Fibroblast of skin of back (primary cell): ENCODE results near the gene LRP2BP.
"Not testable (repeated sequence)": the region's sequence is repeated elsewhere in the genome, so short reads cannot be mapped to it uniquely, and the experiment has no call there.

ENCODE experiments used
- DNase-seq: peaks from one replicate; pipeline ENCODE4 v3.0.0-alpha.2; 2013

Gene LRP2BP

DNA sequence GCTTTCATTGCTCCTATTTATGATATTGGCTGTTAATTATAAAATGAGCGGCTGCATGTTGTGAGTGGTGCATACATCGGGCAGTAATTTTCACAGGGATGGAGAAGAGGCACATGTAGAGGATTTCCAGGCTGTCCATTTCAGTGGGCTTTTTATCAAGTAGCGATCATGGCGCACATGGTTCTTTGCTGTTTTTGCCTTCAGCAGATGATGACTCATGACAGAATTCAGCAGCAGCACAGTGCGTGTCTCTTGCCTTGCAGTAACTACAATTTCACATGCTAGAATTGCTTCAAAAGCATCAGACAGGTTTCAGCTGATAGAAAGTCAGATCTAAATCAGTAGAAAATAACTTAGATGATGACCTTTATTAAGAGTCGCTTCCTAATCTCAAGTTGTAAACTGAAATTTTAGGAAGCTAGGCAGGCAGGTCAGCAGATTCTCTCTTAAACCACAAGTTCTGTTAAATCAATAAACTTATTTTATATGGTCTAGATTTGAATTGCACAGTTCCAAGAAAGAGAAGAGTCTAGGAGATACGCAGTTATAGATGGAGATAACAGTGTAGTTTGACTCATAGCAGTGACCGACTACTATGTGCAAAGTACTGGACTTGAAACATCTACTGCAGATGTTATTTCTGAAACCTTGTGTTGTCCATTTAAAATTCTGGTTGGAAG lies 35.8 kb downstream of the LRP2BP start:
- peak; percentile 78 for DNase-seq

DNA sequence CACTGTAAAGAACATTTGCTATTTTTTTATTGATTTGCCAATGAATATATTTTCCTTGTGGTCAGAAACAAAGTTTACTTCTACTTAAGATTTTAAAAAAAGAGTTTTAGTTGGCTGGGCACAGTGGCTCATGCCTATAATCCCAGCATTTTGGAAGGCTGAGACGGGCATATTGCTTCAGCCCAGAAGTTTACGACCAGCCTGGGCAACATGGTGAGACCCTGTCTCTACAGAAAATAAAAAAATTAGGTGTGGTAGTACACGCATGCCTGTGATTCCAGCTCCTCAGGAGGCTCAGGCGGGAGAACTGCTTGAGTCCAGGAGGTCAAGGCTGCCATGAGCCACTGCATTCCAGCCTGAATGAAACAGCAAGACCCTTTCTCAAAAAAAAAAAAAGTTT lies 36.8 kb downstream of the LRP2BP start:
- DNase-seq: peak; percentile 77

DNA sequence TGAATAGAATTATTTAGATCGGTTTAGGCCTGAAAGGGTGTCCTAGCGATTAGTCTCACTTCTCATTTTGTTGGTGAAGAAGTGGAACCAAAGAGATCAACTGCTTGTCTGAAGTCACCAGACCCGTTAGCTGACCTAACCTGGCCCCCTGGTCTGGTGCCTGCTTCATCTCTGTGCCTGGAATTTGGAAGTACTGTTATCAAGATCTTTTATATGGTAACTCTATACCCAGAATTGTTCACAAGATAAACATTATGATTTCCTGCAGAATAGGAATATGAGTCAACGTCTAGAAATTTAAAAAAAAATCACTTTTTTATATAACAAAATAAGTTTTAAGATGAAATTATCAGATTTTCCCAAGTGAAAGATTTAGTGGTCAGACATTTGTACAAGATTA lies 37.2 kb downstream of the LRP2BP start:
- DNase-seq: peak; percentile 85

DNA sequence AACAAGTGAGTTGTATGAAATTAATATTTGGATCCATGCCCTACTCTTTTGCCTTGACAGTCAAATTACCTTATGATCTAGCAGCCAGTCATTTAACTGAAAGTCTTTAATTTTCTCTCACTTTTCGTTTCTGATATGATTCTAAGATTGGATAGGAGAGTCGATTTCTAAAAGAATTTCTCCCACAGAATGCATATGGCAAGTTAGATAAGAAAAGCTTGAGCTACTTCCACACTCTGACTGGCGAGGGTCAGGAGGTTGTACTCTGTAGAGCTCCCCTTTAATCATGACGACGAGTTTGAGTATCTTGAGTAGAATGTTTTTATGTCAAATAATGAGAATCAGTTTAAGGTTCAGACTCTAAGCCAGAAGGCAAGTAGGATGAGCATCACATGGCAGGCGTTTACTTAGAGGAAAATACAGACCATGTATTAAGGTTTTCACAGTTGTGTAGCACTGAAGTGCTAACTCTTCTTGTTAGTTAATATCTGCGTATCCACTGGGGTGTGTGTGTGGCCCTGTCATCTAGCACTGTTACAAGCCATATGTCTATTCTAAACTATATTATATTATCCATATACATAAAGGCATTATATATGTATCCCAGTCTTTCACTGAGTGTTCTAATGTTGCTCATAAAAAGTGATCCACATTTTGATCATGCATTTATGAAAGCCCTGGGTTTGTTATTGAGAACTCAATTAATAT lies 37.8 kb downstream of the LRP2BP start:
- no peak for DNase-seq

DNA sequence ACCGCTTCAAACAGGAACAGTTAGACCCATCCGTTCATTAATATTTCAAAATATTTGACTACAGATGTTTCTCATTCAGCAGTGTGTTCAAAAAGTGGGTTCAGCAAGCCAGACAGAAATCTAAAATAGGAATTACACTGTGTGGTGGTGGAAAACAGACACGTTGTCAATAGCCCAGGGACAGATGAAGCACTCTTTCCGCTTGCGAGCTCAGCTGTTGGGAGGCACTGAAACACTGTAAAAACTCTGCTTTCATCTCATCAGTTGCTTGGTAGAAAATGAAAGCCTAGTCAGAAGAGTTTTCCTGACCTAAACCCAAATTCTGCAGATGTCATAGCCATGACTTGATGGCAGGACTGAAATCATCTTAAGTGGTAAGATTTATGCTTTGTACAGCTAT lies 38.5 kb downstream of the LRP2BP start:
- DNase-seq: peak; percentile 49

DNA sequence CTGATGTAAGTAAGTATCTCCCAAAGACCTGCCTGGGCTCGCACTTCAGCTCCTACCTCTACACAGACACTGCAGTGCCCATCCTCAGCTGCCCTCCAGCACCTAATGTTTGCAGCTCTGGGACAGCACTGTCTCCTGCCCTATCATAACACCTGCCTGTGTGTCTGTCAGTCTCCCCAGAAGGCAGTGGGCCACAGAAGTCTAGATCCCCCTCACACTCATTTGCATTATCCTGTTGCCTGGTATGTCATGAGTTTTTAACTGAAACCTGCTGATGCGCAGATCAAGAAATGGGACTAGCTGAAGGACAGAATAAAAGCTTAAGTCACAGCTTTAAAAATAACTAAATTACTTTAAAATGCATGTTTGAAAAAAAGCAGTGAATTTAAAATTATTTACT lies 43.0 kb downstream of the LRP2BP start:
- DNase-seq: no peak

DNA sequence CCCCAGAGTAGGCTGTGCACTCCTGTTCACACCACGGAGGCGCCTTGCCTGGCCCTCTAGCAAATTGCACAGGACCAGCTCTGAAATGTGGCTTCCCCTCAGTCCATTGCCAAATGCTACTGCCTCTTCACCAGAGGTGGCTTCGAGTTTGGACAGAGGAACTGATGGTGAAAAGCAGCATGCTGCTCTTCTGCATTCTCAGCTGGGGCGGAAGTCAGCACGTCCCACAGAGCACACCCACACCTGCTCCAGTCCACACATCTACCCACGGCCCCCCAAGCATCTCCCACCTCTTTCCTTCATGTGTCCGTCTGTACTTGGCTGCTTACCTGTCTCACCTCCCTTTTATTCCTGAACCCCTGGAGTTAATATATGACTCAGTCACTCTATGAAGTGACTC lies 43.5 kb downstream of the LRP2BP start:
- no peak for DNase-seq

DNA sequence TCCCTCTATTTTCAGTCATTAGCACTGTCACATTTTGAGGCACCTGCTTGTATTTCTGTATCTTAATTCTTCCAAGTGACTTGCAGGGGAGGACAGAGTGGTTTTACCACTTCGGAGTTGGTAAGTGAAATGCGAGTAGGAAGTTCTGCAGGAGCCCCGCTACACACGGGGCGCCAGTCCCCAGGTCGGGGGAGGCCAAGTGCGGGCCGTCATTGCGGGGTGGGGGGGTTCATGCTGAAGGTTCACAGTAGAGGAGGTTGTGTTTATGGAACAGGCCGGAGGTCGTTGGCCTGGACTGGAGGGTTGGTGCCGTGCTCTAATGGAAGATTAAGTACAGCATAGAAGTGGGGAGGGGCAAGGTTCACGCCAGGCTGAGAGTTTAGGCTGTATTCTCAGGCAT lies 44.0 kb downstream of the LRP2BP start:
- no peak for DNase-seq

DNA sequence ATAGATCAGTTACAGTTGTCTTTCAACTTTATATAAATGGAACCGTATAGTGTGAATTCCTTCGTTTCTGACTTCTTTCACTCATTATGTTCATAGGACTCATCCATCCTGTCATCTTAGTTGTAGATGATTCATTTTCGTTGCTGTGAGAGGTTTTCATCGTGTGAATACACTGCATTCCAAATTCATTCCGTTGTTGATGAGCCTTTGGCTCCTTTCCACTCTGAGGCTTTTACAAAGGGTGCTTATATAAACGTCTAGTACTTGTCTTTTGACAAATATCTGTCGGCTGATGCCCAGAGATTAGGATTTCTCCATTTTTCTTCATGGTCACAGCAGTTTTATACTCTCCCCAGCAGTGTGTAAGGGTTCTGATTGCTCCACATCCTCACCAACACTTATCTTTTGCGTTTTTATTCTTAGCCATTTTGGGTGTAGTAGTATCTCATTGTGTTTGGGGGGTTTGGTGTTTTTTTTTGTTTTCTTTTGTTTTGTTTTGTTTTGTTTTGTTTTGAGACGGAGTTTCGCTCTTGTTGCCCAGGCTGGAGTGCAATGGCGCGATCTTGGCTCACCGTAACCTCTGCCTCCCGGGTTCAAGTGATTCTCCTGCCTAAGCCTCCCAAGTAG lies 48.6 kb downstream of the LRP2BP start:
- DNase-seq: peak; percentile 86

DNA sequence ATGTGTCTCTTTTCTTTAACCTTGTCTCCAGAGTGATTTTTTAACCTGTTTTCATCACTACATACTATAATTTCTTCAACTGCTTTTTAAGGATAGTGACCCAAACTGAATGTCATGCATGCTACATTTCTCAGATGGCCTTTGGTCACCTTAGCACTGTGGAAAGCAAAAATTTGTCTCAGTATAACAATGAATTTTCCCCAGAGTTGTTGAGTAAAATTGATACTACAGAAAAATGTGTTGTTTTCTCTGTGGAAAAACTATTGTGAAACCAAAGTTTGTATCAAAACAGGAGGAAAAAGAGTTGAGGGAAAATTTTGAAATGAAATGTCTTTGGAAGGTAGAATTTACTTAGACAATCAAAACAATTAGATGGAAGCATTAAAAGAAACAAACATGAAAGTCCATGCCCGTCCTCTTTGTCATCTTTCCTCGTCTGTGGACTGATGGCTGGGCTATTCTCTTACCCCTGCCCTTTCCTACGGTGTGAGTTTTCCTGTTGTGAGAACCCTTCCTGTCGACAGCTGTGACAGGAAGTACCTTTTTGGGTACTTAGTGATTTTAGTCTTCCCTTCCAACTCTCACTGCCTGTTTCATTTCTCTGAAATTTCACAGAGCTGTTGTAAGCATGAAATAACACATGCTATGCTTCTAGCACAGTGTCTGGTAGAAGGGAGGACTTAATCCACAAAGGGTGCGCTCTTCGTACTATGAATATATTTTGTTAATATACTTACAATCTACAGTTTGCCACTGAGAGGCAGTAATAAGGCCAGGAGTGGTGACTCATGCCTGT lies 50.8 kb downstream of the LRP2BP start:
- peak; percentile 17 for DNase-seq

DNA sequence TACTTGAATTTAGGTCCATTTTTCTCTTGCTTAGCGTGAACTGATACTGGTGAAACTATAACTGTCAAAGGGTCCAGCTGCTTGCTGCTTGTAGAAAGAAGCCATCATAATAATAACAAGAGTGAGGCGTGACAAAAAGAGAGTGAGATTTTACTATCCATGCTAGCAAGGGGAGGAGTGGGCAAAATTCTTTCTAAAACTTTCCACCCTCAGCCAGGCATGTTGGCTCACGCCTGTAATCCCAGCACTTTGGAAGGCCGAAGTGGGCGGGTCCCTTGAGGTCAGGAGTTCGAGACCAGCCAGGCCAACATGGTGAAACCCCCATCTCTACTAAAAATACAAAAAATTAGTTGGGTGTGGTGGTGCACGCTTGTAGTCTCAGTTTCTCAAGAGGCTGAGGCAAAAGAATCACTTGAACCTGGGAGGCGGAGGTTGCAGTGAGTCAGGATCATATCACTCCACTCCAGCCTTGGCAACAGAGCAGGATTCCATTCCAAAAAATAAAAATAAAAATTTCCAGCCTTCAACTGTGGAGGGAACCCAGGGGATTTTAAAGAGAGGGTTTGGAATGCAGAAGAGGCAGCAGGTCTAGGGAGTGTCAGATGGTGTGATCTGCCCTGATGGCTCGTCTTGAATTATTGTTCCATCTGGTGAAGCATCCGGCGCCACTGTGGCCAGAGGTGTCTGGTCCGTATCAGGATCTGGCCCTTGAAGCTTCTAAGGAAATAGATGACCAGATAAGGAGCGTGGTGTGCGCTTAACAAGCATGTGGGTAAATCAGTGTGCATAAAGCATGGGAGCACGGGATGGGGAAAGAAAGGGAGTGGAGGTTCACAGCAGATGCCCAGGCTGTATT lies 51.8 kb downstream of the LRP2BP start:
- DNase-seq: peak; percentile 83

DNA sequence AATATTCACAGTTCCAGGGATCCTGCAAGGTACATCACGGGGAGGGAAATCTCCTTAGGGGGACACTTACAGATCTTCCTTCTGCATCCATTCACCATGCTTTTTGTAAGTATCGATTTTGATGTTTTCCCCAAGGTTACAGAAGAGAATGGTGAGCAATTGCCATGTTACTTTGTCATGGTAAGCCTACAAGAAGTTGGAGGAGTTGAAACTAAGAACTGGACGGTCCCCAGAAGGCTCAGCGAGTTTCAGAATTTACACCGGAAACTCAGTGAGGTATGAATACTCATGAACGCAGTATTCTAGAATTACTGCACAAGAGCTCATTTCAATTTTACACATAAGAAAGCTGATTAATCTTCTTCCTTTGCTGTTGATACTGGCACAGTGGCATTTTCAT lies 53.9 kb downstream of the LRP2BP start:
- DNase-seq: no peak

DNA sequence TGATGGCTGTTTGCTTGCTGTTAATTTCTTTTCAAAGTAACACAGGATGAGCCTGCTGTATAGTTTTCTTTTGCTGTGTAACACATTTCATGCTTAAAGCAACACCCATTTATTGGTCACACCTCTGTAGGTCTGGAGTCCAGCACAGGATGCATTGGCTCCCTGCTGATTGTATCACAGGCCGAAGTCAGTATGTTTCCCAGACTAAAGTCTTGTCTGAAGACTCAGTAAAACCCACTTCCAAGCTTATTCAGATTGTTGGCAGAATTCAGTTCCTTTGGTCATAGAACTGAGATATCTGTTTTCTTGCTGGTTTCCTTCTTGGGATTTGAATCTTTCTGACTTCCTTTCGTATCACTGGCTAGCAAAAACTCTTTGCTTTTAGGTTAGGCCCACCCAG lies 54.3 kb downstream of the LRP2BP start:
- DNase-seq: no peak

DNA sequence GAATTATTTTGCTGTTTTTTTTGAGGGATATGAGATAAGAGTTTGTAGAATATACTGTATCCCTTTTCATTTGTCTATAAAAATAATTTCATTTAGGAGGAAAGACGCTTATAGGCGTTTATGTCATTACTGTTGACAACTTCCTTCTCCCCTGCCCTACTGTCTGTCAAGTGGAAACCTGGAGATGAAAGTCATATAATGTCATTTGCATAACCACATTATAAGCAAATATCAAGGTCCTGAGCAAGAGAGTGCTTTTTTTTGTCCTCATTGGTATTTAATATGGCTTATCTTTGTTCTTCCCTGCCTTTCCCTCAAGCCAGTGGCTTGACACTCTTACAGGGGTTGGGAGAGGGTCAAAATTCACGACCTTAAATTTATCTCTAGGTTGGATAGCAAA lies 55.8 kb downstream of the LRP2BP start:
- DNase-seq: no peak

DNA sequence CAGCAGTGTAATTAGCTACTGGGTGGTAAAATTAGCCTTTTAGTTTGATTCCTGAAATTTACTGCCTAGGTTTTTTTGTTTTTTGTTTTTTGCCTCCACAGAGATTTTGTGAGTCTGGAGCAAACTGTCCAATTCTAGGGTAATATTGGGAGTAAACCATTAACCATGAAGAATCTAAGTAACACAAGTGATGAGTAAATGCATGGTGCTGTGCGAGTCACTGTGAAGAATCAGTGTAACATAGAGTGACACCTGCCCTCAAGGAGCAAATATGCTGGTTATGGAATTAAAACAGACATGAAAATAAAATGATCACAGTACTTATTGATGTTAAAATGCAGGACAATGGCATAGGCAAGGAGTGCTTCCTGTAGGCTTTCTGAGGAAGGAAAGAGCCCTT lies 60.1 kb downstream of the LRP2BP start:
- DNase-seq: no peak

DNA sequence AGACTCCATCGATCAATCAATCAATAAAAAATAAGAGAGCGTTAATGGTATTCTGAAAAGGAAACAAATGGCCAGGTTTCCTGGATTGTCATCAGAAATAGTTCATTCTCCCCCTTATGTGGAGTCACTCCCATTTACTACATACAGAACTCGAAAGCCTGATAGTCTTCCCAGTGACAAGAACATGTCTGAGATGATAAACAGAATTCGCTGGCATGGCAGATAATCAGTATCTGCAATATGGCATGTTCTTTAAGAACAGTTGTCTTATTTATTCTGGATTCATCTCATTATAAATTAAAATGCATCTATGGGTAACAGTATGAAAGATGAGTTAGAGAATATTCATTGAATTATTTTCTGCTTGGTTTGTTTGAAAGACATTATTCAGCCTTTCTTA lies 61.4 kb downstream of the LRP2BP start:
- DNase-seq: no peak

DNA sequence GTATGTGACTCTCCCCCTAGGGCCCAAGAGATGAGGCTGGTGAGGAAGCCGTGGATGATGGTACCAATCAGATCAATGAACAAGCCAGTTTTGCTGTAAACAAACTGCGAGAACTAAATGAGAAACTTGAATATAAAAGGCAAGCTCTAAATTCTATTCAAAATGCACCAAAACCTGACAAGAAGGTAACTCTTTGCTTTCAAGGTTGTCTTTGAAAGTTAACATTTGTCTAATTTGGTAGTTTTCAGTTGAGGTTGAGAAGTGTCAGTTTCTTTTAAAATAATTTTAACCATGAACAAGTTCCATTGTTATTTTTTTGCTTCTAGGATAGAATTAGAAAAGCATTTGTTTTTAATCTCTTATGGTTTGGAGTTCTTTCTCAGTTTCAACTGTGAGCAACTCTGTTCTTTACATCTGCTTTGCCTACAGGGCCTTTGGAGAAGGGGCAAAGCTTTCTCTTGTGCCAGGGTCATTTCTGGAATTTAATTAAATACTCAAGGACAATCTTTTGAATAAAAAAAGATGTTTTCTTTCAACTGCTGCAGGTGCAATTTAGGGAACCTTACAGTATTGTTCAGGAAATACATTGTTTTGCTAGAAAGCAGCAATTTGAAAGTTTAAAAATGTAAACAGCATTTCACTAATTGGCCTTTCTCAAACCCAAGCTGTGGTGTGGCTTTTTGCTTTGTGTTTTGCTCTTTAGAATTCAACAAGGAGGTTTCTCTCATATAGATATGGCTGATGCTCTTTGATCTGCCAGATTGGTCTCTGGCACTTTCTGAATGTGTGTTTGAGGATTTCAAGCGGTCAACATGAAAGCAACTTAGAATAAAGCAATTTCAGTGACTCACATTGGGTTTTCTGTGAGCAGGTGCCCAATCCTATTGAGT lies 62.9 kb downstream of the LRP2BP start:
- DNase-seq: no peak

DNA sequence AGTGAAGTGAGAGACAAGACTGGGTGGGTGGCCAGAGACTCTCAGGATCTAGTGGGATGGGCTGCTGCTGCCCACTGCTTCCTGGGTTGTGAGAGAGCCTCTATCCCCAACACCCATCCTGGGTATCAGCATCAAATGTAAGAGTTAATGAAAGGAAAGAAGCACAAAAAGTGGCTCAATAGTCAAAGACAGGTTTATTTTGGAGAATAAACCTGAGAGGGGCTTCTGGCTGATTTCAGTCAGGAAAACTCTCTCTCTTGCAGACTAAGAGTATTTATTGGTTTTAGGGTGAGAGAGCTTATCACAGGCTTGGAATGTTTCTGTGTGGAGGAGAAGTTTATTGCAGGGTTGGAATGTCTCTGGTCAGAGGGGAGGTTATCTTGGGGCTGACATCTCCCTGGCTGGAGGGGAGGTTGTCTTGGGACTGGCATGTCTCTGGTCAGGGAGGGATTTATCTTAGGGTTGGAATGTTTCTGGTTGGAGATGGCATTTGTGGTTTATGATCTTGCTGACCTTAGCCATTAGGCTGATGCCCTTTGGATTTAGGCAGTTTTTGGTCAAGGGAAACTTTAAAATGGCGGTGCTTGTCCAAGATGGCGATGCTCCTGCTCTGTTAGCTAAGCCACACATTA lies 65.7 kb downstream of the LRP2BP start:
- DNase-seq: peak; percentile 34

DNA sequence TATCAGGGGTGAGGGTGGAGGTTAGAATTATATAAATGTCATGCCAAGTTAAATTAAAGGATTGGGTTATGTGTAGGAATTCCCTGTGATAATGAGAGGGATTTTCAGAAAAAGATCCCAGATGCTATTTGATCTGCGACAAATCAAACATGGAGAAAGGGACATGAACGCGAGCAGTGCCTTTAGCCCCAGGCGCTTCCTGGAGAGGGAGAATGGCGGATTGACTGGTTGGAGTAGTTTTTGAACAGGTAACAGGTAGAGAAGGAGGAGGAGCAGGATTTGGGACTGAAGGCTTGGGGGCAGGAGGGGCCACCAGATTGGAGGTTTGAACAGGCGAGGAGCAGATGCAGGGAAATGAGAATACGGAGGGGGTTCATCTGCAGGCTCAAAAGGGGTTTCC lies 67.1 kb downstream of the LRP2BP start:
- no peak for DNase-seq

DNA sequence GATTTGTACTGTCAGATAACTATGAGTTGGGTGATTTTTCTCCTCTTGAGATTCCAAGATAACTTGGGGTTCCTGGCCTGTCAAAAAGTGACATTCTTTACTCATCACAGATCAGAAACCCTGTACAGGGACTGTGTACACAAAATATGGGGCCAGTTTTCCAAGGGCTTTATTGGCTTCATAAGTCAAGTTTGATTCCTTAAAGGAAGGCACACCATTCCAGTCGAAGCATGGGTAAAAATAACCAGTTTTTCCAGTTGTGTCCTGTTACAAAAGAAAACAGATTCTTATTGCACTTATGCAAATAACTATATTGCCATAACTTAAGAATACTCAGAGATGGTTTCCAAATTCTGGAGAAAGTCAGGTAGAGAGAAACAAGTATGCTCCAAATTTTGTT lies 70.0 kb downstream of the LRP2BP start:
- DNase-seq: not testable (repeated sequence)

DNA sequence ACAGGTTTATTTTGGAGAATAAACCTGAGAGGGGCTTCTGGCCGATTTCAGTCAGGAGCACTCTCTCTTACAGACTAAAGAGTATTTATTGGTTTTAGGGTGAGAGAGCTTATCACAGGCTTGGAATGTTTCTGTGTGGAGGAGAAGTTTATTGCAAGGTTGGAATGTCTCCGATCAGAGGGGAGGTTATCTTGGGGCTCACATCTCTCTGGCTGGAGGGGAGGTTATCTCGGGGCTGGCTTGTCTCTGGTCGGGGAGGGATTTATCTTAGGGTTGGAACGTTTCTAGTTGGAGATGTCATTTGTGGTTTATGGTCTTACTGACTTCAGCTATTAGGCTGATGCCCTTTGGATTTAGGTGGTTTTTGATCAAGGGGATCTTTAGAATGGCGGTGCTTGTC lies 71.4 kb downstream of the LRP2BP start:
- not testable (repeated sequence) for DNase-seq
